ENCODE measurements around the gene SLC11A1.

The SLC11A1 gene

GRCh38 chr2:218343591-218343990 is 38.5 kb upstream of the SLC11A1 start:
- TF ChIP-seq YY1 (IDR thresholded peaks at IDR 0.05; ENCODE audit: insufficient read depth, insufficient read length): no peak
- no peak for TF ChIP-seq ZNF274 (IDR thresholded peaks at IDR 0.05; ENCODE audit: low read depth, low read length)
- no peak for TF ChIP-seq SUZ12 (IDR thresholded peaks at IDR 0.05; ENCODE audit: extremely low read depth, insufficient read depth, insufficient read length)
- Histone ChIP-seq H3K9ac (ENCODE audit: insufficient read length, low read depth) (peak overlapping the region; percentile 36), H3K36me3 (ENCODE audit: insufficient read depth, insufficient read length, low read length) (peaks cover 42% of the 10 kb centered on the region), H3K4me3 (ENCODE audit: insufficient read length, low read depth) (no peak overlapping the region), H3K4me1 (ENCODE audit: insufficient read depth, insufficient read length) (peaks cover 10% of the 10 kb centered on the region), H3K27me3 (ENCODE audit: insufficient read depth, insufficient read length) (no peaks in the 10 kb centered on the region), H3K9me3 (ENCODE audit: insufficient read depth, low read length) (no peaks in the 10 kb centered on the region)
- DNase-seq (ENCODE audit: low read depth, low spot score): no peak

GRCh38 chr2:218344090-218344754 is 37.9 kb upstream of the SLC11A1 start:
- no peak for TF ChIP-seq ZNF274 (IDR thresholded peaks at IDR 0.05; ENCODE audit: low read depth, low read length)
- no peak for TF ChIP-seq YY1 (IDR thresholded peaks at IDR 0.05; ENCODE audit: insufficient read depth, insufficient read length)
- TF ChIP-seq SUZ12 (IDR thresholded peaks at IDR 0.05; ENCODE audit: extremely low read depth, insufficient read depth, insufficient read length): no peak
- no peak for DNase-seq (ENCODE audit: low read depth, low spot score)
- Histone ChIP-seq H3K9ac (ENCODE audit: insufficient read length, low read depth) (no peak overlapping the region), H3K4me3 (ENCODE audit: insufficient read length, low read depth) (no peak overlapping the region), H3K9me3 (ENCODE audit: insufficient read depth, low read length) (no peaks in the 10 kb centered on the region; the same call in 1 of the 2 replicates), H3K36me3 (ENCODE audit: insufficient read depth, insufficient read length, low read length) (peaks cover 42% of the 10 kb centered on the region), H3K27me3 (ENCODE audit: insufficient read depth, insufficient read length) (no peaks in the 10 kb centered on the region), H3K4me1 (ENCODE audit: insufficient read depth, insufficient read length) (peaks cover 10% of the 10 kb centered on the region)

- Histone ChIP-seq H3K9me3 (ENCODE audit: insufficient read depth, low read length) (peaks cover 3% of the 10 kb centered on the region; the same call in 1 of the 2 replicates), H3K27me3 (ENCODE audit: insufficient read depth, insufficient read length) (no peaks in the 10 kb centered on the region), H3K9ac (ENCODE audit: insufficient read length, low read depth) (no peak overlapping the region), H3K4me3 (ENCODE audit: insufficient read length, low read depth) (no peak overlapping the region), H3K36me3 (ENCODE audit: insufficient read depth, insufficient read length, low read length) (peaks cover 42% of the 10 kb centered on the region), H3K4me1 (ENCODE audit: insufficient read depth, insufficient read length) (peaks cover 10% of the 10 kb centered on the region)
- TF ChIP-seq SUZ12 (IDR thresholded peaks at IDR 0.05; ENCODE audit: extremely low read depth, insufficient read depth, insufficient read length): no peak
- TF ChIP-seq ZNF274 (IDR thresholded peaks at IDR 0.05; ENCODE audit: low read depth, low read length): no peak
- no peak for TF ChIP-seq YY1 (IDR thresholded peaks at IDR 0.05; ENCODE audit: insufficient read depth, insufficient read length)
- no peak for DNase-seq (ENCODE audit: low read depth, low spot score)
Measured at GRCh38 chr2:218344755-218345417, 37.2 kb upstream of the SLC11A1 start.

- TF ChIP-seq ZNF274 (IDR thresholded peaks at IDR 0.05; ENCODE audit: low read depth, low read length) (no peak), SUZ12 (IDR thresholded peaks at IDR 0.05; ENCODE audit: extremely low read depth, insufficient read depth, insufficient read length) (no peak), YY1 (IDR thresholded peaks at IDR 0.05; ENCODE audit: insufficient read depth, insufficient read length) (no peak)
- Histone ChIP-seq H3K9me3 (ENCODE audit: insufficient read depth, low read length) (peaks cover 4% of the 10 kb centered on the region), H3K36me3 (ENCODE audit: insufficient read depth, insufficient read length, low read length) (peaks cover 37% of the 10 kb centered on the region), H3K27me3 (ENCODE audit: insufficient read depth, insufficient read length) (no peaks in the 10 kb centered on the region), H3K9ac (ENCODE audit: insufficient read length, low read depth) (no peak overlapping the region), H3K4me1 (ENCODE audit: insufficient read depth, insufficient read length) (peaks cover 8% of the 10 kb centered on the region), H3K4me3 (ENCODE audit: insufficient read length, low read depth) (no peak overlapping the region)
- no peak for DNase-seq (ENCODE audit: low read depth, low spot score)
Measured at GRCh38 chr2:218345491-218346236, 36.4 kb upstream of the SLC11A1 start.

- peaks cover 8% of the 10 kb centered on the region for H3K4me1 ChIP-seq (ENCODE audit: insufficient read depth, insufficient read length)
- H3K27me3 ChIP-seq (ENCODE audit: insufficient read depth, insufficient read length): no peaks in the 10 kb centered on the region
- no peak overlapping the region for H3K9ac ChIP-seq (ENCODE audit: insufficient read length, low read depth)
- no peak for DNase-seq (ENCODE audit: low read depth, low spot score)
- no peak overlapping the region for H3K4me3 ChIP-seq (ENCODE audit: insufficient read length, low read depth)
- TF ChIP-seq ZNF274 (IDR thresholded peaks at IDR 0.05; ENCODE audit: low read depth, low read length): no peak
- no peak for TF ChIP-seq SUZ12 (IDR thresholded peaks at IDR 0.05; ENCODE audit: extremely low read depth, insufficient read depth, insufficient read length)
- no peak for TF ChIP-seq YY1 (IDR thresholded peaks at IDR 0.05; ENCODE audit: insufficient read depth, insufficient read length)
- peaks cover 19% of the 10 kb centered on the region for H3K9me3 ChIP-seq (ENCODE audit: insufficient read depth, low read length)
- peaks cover 31% of the 10 kb centered on the region for H3K36me3 ChIP-seq (ENCODE audit: insufficient read depth, insufficient read length, low read length)
Measured at GRCh38 chr2:218347172-218347571, 34.9 kb upstream of the SLC11A1 start.

GRCh38 chr2:218354045-218354444 is 28.0 kb upstream of the SLC11A1 start:
- Histone ChIP-seq H3K4me1 (ENCODE audit: insufficient read depth, insufficient read length) (peaks cover 13% of the 10 kb centered on the region), H3K27me3 (ENCODE audit: insufficient read depth, insufficient read length) (no peaks in the 10 kb centered on the region), H3K36me3 (ENCODE audit: insufficient read depth, insufficient read length, low read length) (no peaks in the 10 kb centered on the region), H3K9me3 (ENCODE audit: insufficient read depth, low read length) (peaks cover 30% of the 10 kb centered on the region), H3K9ac (ENCODE audit: insufficient read length, low read depth) (no peak overlapping the region), H3K4me3 (ENCODE audit: insufficient read length, low read depth) (no peak overlapping the region)
- no peak for DNase-seq (ENCODE audit: low read depth, low spot score)
- TF ChIP-seq SUZ12 (IDR thresholded peaks at IDR 0.05; ENCODE audit: extremely low read depth, insufficient read depth, insufficient read length) (no peak), ZNF274 (IDR thresholded peaks at IDR 0.05; ENCODE audit: low read depth, low read length) (no peak), YY1 (IDR thresholded peaks at IDR 0.05; ENCODE audit: insufficient read depth, insufficient read length) (no peak)
